ENCODE data around the gene ZNF526. TPM values are rescaled to one million over a fixed set of nuclear protein-coding genes. Genes with fewer than 3 reads are reported as not detected.
A peak's percentile ranks its signal among the peaks of the same experiment; 100 is the strongest.

Gene ZNF526, protein sequence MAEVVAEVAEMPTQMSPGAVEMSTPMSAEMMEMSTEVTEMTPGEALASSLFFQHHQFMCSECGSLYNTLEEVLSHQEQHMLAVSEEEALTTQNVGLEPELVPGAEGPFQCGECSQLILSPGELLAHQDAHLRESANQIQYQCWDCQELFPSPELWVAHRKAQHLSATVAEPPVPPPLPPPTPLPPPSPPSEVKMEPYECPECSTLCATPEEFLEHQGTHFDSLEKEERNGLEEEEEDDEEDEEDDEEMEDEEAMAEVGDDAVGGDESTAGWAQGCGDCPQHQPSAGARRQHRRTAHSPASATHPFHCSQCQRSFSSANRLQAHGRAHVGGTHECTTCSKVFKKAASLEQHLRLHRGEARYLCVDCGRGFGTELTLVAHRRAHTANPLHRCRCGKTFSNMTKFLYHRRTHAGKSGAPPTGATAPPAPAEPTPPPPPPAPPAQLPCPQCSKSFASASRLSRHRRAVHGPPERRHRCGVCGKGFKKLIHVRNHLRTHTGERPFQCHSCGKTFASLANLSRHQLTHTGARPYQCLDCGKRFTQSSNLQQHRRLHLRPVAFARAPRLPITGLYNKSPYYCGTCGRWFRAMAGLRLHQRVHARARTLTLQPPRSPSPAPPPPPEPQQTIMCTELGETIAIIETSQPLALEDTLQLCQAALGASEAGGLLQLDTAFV
- 1 to 10 TPM; 4.9 to 8.8 TPM for total RNA-seq
- 1 to 10 TPM; 1.7 to 2.6 TPM for polyA plus RNA-seq

DNA sequence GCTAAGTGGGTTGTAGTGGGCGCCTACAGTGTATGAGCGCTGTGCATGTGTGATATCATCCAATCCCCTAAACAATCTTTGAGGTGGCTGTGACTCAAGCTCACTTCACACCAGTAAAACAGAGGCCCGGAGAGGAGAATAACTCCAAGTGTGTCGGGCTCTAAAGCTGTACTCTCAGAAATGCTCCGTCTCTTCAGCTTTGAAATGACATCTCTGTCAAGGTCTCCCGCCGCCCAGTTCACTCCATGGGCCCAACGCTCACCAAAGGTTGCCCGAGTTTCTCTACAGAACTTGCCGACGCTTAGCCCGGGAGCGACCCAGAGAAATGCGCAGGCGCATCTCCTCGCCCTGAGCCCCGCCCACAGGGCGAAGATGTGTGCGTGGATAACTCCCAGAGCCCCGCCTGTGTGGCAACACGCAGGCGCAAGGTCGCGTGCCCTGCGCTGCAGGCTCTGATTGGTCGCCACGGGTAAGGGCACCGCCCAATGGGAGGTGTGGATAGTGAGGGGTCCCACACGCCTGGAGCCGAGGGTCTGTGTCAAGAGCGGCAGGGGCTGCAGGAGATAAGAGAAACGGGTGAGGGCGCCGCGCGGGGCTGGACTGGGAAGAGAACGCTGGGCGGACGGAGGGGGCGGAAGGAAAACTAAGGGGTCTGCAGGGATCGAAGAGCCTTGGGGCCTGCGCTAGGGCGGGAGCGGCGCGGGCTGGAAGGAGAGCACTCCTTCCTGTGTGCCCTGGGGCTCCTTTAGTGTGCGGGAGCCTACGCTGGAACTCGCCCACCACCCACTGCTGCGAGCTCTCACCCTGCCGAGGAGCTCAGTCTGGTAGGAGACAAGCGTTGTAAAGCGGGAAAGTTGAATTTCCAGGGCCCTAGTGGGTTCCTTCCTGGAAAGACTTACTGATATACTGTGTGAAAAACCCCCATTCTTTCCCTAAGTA is at the start of gene ZNF526:
Gene ZNF526 (plus strand): TSS at position 501 of the 939 bp plus-strand sequence. CDS start 4,092 bp downstream, outside the sequence.
- H3K27me3 ChIP-seq (ENCODE audit: control insufficient read depth in 4 of 4, insufficient read depth in 4 of 4, low read length in 3 of 4), result no peaks in the 10 kb centered on the region
- peak within 1 kb of the TSS; percentile 68 to 80 for H3K27ac ChIP-seq (ENCODE audit: low read depth in 1 of 2, low read length in 2 of 2)
- H3K36me3 ChIP-seq (ENCODE audit: control insufficient read depth in 4 of 4, insufficient read depth in 3 of 4, low read depth in 1 of 4, low read length in 3 of 4), result peaks cover 0 to 10% (median 5%) of the 10 kb centered on the region in 4 donors
- peaks cover 19 to 37% (median 29%) of the 10 kb centered on the region in 4 donors for H3K4me1 ChIP-seq (ENCODE audit: control insufficient read depth in 4 of 4, insufficient read depth in 4 of 4, low read length in 3 of 4)
- 1% methylated on average over 53 of the region's 53 CpGs for WGBS
- H3K9me3 ChIP-seq (ENCODE audit: control insufficient read depth in 4 of 4, low read length in 3 of 4), result no peaks in the 10 kb centered on the region
- peak within 1 kb of the TSS; percentile 51 to 98 (median 72) for H3K4me3 ChIP-seq (ENCODE audit: low read depth in 1 of 3, low read length in 3 of 3)
- TF ChIP-seq YY1 (IDR thresholded peaks at IDR 0.05), result peak; percentile 25
- peak; percentile 94 for TF ChIP-seq SP1 (IDR thresholded peaks at IDR 0.05)
- peak in 1 of 2 donors; percentile 28 for TF ChIP-seq HNF4A (conservative IDR thresholded peaks at IDR 0.05)
- TF ChIP-seq, protein P1, sequence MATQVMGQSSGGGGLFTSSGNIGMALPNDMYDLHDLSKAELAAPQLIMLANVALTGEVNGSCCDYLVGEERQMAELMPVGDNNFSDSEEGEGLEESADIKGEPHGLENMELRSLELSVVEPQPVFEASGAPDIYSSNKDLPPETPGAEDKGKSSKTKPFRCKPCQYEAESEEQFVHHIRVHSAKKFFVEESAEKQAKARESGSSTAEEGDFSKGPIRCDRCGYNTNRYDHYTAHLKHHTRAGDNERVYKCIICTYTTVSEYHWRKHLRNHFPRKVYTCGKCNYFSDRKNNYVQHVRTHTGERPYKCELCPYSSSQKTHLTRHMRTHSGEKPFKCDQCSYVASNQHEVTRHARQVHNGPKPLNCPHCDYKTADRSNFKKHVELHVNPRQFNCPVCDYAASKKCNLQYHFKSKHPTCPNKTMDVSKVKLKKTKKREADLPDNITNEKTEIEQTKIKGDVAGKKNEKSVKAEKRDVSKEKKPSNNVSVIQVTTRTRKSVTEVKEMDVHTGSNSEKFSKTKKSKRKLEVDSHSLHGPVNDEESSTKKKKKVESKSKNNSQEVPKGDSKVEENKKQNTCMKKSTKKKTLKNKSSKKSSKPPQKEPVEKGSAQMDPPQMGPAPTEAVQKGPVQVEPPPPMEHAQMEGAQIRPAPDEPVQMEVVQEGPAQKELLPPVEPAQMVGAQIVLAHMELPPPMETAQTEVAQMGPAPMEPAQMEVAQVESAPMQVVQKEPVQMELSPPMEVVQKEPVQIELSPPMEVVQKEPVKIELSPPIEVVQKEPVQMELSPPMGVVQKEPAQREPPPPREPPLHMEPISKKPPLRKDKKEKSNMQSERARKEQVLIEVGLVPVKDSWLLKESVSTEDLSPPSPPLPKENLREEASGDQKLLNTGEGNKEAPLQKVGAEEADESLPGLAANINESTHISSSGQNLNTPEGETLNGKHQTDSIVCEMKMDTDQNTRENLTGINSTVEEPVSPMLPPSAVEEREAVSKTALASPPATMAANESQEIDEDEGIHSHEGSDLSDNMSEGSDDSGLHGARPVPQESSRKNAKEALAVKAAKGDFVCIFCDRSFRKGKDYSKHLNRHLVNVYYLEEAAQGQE (IDR thresholded peaks at IDR 0.05), result peak; percentile 53
- TF ChIP-seq, protein P2, sequence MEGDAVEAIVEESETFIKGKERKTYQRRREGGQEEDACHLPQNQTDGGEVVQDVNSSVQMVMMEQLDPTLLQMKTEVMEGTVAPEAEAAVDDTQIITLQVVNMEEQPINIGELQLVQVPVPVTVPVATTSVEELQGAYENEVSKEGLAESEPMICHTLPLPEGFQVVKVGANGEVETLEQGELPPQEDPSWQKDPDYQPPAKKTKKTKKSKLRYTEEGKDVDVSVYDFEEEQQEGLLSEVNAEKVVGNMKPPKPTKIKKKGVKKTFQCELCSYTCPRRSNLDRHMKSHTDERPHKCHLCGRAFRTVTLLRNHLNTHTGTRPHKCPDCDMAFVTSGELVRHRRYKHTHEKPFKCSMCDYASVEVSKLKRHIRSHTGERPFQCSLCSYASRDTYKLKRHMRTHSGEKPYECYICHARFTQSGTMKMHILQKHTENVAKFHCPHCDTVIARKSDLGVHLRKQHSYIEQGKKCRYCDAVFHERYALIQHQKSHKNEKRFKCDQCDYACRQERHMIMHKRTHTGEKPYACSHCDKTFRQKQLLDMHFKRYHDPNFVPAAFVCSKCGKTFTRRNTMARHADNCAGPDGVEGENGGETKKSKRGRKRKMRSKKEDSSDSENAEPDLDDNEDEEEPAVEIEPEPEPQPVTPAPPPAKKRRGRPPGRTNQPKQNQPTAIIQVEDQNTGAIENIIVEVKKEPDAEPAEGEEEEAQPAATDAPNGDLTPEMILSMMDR (IDR thresholded peaks at IDR 0.05; ENCODE audit: low read depth, low read length, missing input control), result no peak
- TF ChIP-seq, protein P3, sequence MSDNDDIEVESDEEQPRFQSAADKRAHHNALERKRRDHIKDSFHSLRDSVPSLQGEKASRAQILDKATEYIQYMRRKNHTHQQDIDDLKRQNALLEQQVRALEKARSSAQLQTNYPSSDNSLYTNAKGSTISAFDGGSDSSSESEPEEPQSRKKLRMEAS (IDR thresholded peaks at IDR 0.05), result no peak
- TF ChIP-seq GABPA (IDR thresholded peaks at IDR 0.05 in 1 of 2, conservative IDR thresholded peaks at IDR 0.05 in 1 of 2), result peak in 1 of 2 donors; percentile 28
- peak; percentile 62 to 88 for TF ChIP-seq RXRA (IDR thresholded peaks at IDR 0.05)
- TF ChIP-seq, protein P4, sequence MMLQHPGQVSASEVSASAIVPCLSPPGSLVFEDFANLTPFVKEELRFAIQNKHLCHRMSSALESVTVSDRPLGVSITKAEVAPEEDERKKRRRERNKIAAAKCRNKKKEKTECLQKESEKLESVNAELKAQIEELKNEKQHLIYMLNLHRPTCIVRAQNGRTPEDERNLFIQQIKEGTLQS (IDR thresholded peaks at IDR 0.05), result no peak
- peak within 1 kb of the TSS; percentile 10 to 57 for H3K9ac ChIP-seq (ENCODE audit: low read depth in 1 of 2, low read length in 2 of 2)
- DNase-seq (ENCODE audit: low spot score), result peak; percentile 97

DNA sequence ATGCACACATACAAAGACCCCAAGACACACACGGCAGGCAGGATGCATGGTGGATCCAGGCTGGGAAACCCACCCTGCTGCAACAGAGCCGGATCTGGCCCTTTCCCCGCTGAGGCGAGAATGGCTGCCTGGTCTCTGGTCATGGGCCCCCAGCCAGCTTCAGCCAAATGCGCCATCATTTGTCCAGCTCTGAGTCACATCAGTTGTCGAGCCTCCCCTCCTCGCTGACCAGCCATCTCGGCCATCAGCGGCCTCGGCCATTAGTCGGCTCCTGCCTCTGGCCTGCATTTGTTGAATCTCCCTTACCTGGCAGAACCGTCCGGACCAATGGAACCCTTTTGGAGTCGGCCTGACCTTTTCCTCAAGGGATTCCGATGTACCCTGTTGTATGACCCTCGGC is 49.4 kb upstream of the ZNF526 start:
- Histone ChIP-seq H3K4me3 (ENCODE audit: low read depth in 1 of 3, low read length in 3 of 3) (no peak overlapping the region), H3K36me3 (ENCODE audit: control insufficient read depth in 4 of 4, insufficient read depth in 3 of 4, low read depth in 1 of 4, low read length in 3 of 4) (no peaks in the 10 kb centered on the region), H3K4me1 (ENCODE audit: control insufficient read depth in 4 of 4, insufficient read depth in 4 of 4, low read length in 3 of 4) (peaks cover 0 to under 1% (median 0%) of the 10 kb centered on the region in 4 donors), H3K27me3 (ENCODE audit: control insufficient read depth in 4 of 4, insufficient read depth in 4 of 4, low read length in 3 of 4) (peaks cover 0 to 4% (median 0%) of the 10 kb centered on the region in 4 donors), H3K9ac (ENCODE audit: low read depth in 1 of 2, low read length in 2 of 2) (no peak overlapping the region), H3K9me3 (ENCODE audit: control insufficient read depth in 4 of 4, low read length in 3 of 4) (no peaks in the 10 kb centered on the region), H3K27ac (ENCODE audit: low read depth in 1 of 2, low read length in 2 of 2) (no peak overlapping the region)
- DNase-seq (ENCODE audit: low spot score), result no peak
- 88% methylated on average over 16 of the region's 16 CpGs for WGBS
- TF ChIP-seq, protein P1 (IDR thresholded peaks at IDR 0.05), result no peak
